ENCODE measurements around the gene SLC25A53. TPM values are rescaled to one million over a fixed set of nuclear protein-coding genes. Genes with fewer than 3 reads are reported as not detected.

Gene SLC25A53
- polyA plus RNA-seq, 1 donor (not counting 4 experiments of a cell fraction or from before 2014, with no cell fraction given) = 2.7 TPM

DNA sequence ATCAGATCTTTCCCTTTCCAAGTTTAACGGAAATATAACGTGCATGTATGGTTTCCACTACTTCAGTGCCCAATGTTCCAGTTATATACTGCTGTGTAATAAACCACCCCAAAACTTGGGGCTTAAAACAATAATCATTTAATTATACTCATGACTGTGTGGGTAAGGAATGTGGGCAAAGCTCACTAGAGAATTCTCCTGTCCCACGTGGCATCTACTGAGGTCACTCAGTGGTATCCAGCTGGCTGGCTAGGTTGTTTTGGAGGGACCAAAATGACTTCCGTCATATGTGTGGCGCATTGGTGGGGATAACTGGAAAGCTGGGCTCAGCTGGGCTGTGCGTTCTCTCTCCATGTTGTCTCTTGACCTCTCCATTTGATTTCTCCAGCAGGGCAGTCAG, 26.0 kb downstream of the SLC25A53 start:
- Histone ChIP-seq H3K79me2 (ENCODE audit: control insufficient read depth, insufficient read depth, low read length) (no peaks in the 10 kb centered on the region), H3K27ac (ENCODE audit: control insufficient read depth, insufficient read depth, low read length) (no peak overlapping the region), H3K9me3 (ENCODE audit: control insufficient read depth, low read depth, low read length) (no peaks in the 10 kb centered on the region), H3K4me1 (ENCODE audit: control insufficient read depth, extremely low read depth, insufficient read depth, low read length) (no peaks in the 10 kb centered on the region), H2AFZ (ENCODE audit: control insufficient read depth, low read length) (no peak overlapping the region), H4K20me1 (ENCODE audit: control insufficient read depth, extremely low read depth, insufficient read depth, low read length) (no peaks in the 10 kb centered on the region), H3K36me3 (ENCODE audit: control insufficient read depth in 2 of 2, extremely low read depth in 1 of 2, insufficient read depth in 2 of 2, low read length in 2 of 2) (no peaks in the 10 kb centered on the region), H3K9ac (ENCODE audit: control insufficient read depth, extremely low read depth, insufficient read depth, low read length) (no peak overlapping the region), H3K9me1 (ENCODE audit: control insufficient read depth, extremely low read depth, insufficient read depth, low read length) (no peaks in the 10 kb centered on the region), H3K4me3 (ENCODE audit: control insufficient read depth in 2 of 3, extremely low read depth in 1 of 3, insufficient read depth in 2 of 3, low read depth in 1 of 3, low read length in 3 of 3) (no peak overlapping the region), H3K4me2 (ENCODE audit: control insufficient read depth, extremely low read depth, insufficient read depth, low read depth, low read length) (no peak overlapping the region), H3K27me3 (ENCODE audit: control insufficient read depth, extremely low read depth, insufficient read depth, low read length) (no peaks in the 10 kb centered on the region)
- dilution Hi-C loops (cut with MboI; ENCODE audit: extremely low pct_ligation_motif_present, low sequenced_read_pairs) = no loop called here
- no peak for DNase-seq (ENCODE audit: low read depth, low spot score)
- FAIRE-seq = no peak
- TF ChIP-seq EZH2 (IDR thresholded peaks at IDR 0.05; ENCODE audit: low read length) = no peak
- TF ChIP-seq, protein P1, sequence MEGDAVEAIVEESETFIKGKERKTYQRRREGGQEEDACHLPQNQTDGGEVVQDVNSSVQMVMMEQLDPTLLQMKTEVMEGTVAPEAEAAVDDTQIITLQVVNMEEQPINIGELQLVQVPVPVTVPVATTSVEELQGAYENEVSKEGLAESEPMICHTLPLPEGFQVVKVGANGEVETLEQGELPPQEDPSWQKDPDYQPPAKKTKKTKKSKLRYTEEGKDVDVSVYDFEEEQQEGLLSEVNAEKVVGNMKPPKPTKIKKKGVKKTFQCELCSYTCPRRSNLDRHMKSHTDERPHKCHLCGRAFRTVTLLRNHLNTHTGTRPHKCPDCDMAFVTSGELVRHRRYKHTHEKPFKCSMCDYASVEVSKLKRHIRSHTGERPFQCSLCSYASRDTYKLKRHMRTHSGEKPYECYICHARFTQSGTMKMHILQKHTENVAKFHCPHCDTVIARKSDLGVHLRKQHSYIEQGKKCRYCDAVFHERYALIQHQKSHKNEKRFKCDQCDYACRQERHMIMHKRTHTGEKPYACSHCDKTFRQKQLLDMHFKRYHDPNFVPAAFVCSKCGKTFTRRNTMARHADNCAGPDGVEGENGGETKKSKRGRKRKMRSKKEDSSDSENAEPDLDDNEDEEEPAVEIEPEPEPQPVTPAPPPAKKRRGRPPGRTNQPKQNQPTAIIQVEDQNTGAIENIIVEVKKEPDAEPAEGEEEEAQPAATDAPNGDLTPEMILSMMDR (optimal IDR thresholded peaks at IDR 0.05 in 1 of 3, IDR thresholded peaks at IDR 0.05 in 1 of 3, conservative IDR thresholded peaks at IDR 0.05 in 1 of 3; ENCODE audit: extremely low read depth in 1 of 3, insufficient read depth in 2 of 3, low read length in 3 of 3) = no peak

DNA sequence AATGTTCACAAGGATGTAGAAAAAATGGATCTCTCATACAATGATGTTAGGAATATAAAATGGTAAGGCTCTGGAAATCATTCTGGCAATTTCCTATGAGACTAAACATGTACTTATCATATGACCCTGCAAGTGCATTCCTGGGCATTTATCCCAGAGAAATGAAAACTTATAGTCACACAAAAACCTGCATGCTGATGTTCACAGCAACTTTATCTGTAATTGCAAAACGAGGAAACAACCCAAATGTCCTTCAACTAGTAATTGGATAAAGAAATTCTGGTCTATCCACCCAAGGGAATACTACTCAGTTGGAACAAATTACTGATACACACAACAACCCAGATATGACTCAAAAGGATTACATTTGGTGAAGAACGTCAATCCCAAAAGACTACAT, 30.0 kb downstream of the SLC25A53 start:
- no peak overlapping the region for H3K4me2 ChIP-seq (ENCODE audit: control insufficient read depth, extremely low read depth, insufficient read depth, low read depth, low read length)
- no peaks in the 10 kb centered on the region for H3K27me3 ChIP-seq (ENCODE audit: control insufficient read depth, extremely low read depth, insufficient read depth, low read length)
- no peaks in the 10 kb centered on the region for H3K9me1 ChIP-seq (ENCODE audit: control insufficient read depth, extremely low read depth, insufficient read depth, low read length)
- no peak for FAIRE-seq
- no peak overlapping the region for H3K4me3 ChIP-seq (ENCODE audit: control insufficient read depth in 2 of 3, extremely low read depth in 1 of 3, insufficient read depth in 2 of 3, low read depth in 1 of 3, low read length in 3 of 3)
- no peaks in the 10 kb centered on the region for H3K36me3 ChIP-seq (ENCODE audit: control insufficient read depth in 2 of 2, extremely low read depth in 1 of 2, insufficient read depth in 2 of 2, low read length in 2 of 2)
- TF ChIP-seq, protein P1 (optimal IDR thresholded peaks at IDR 0.05 in 1 of 3, IDR thresholded peaks at IDR 0.05 in 1 of 3, conservative IDR thresholded peaks at IDR 0.05 in 1 of 3; ENCODE audit: extremely low read depth in 1 of 3, insufficient read depth in 2 of 3, low read length in 3 of 3) = no peak
- TF ChIP-seq EZH2 (IDR thresholded peaks at IDR 0.05; ENCODE audit: low read length) = no peak
- H4K20me1 ChIP-seq (ENCODE audit: control insufficient read depth, extremely low read depth, insufficient read depth, low read length) = no peaks in the 10 kb centered on the region
- H3K9ac ChIP-seq (ENCODE audit: control insufficient read depth, extremely low read depth, insufficient read depth, low read length) = no peak overlapping the region
- no peak overlapping the region for H3K27ac ChIP-seq (ENCODE audit: control insufficient read depth, insufficient read depth, low read length)
- no peaks in the 10 kb centered on the region for H3K4me1 ChIP-seq (ENCODE audit: control insufficient read depth, extremely low read depth, insufficient read depth, low read length)
- no peak for DNase-seq (ENCODE audit: low read depth, low spot score)
- no peaks in the 10 kb centered on the region for H3K79me2 ChIP-seq (ENCODE audit: control insufficient read depth, insufficient read depth, low read length)
- dilution Hi-C loops (cut with MboI; ENCODE audit: extremely low pct_ligation_motif_present, low sequenced_read_pairs) = no loop called here
- no peaks in the 10 kb centered on the region for H3K9me3 ChIP-seq (ENCODE audit: control insufficient read depth, low read depth, low read length)
- no peak overlapping the region for H2AFZ ChIP-seq (ENCODE audit: control insufficient read depth, low read length)

Data from keratinocyte (primary cell).